MCF 10A (cell line): ENCODE measurements around the gene RAB6B. TPM values are rescaled to one million over a fixed set of nuclear protein-coding genes. Genes with fewer than 3 reads are reported as not detected.

Experiments
- BruUV-seq: library from RNA; stranded (reverse); fragments of 400-500 nt; replicated peaks from 2 replicates; lab custom pipeline; 2021; lab: Mats Ljungman, UMichigan
- CTCF ChIA-PET: fragments of 300-600 bp; sonication (Branson Sonifier 250); formaldehyde crosslinking; extraction: SDS; loops from one replicate; lab custom pipeline; 2021; ENCODE audit warnings: antibody characterized with exemption, inconsistent platforms; lab: Yijun Ruan, JAX
- POLR2A ChIA-PET: fragments of 300-600, 350-650 bp; sonication (Branson Sonifier 250); formaldehyde crosslinking; extraction: SDS; loops from one replicate; lab custom pipeline; 2020; ENCODE audit warnings: antibody characterized with exemption, inconsistent platforms; lab: Yijun Ruan, JAX
- DNase-seq: peaks from one replicate; pipeline ENCODE4 v3.0.0-alpha.2; 2018; ENCODE audit not compliant: unreplicated experiment
- H3K27ac Mint-ChIP-seq: one replicate; pipeline ENCODE4 v1.8.0; 2022; ENCODE audit warnings: mild to moderate bottlenecking, low read depth, mixed read lengths; ENCODE audit not compliant: unreplicated experiment
- H3K27me3 Mint-ChIP-seq: one replicate; pipeline ENCODE4 v1.8.0; 2022; ENCODE audit warnings: mixed read lengths; ENCODE audit not compliant: insufficient read depth, unreplicated experiment
- H3K36me3 Mint-ChIP-seq: one replicate; pipeline ENCODE4 v1.8.0; 2022; ENCODE audit warnings: mild to moderate bottlenecking, moderate library complexity, mixed read lengths; ENCODE audit not compliant: insufficient read depth, unreplicated experiment
- H3K4me1 Mint-ChIP-seq: one replicate; pipeline ENCODE4 v1.8.0; 2022; ENCODE audit warnings: mixed read lengths; ENCODE audit not compliant: insufficient read depth, unreplicated experiment
- H3K4me3 Mint-ChIP-seq: one replicate; pipeline ENCODE4 v1.8.0; 2022; ENCODE audit warnings: mild to moderate bottlenecking, moderate library complexity, mixed read lengths; ENCODE audit not compliant: unreplicated experiment
- H3K9me3 Mint-ChIP-seq: one replicate; pipeline ENCODE4 v1.8.0; 2022; ENCODE audit warnings: mixed read lengths; ENCODE audit not compliant: unreplicated experiment
- CTCF ChIP-seq: fragments of 200-600 bp; IDR thresholded peaks from one replicate; pipeline ENCODE4 v1.8.0; 2022; ENCODE audit warnings: antibody characterized with exemption, mild to moderate bottlenecking; ENCODE audit not compliant: unreplicated experiment
- intact Hi-C: fragments of 100-400 bp; cut with micrococcal nuclease; formaldehyde crosslinking; loops from 2 replicates; pipeline ENCODE4 v1.14.1; 2022
- total RNA-seq: library from RNA; stranded (reverse); gene quantifications from 2 replicates; pipeline ENCODE4 v1.2.3, GENCODE V29; 2022

RAB6B gene
- total RNA-seq, 1 experiment from 2014 or later: 1.1 TPM

- no peak for TF ChIP-seq CTCF
- POLR2A ChIA-PET: no interaction called here
- no peak overlapping the region for H3K4me3 Mint-ChIP-seq
- DNase-seq: no peak
- intact Hi-C loops: no loop called here
- no TSS peak for BruUV-seq
- no peak overlapping the region for H3K27ac Mint-ChIP-seq
- no peaks in the 10 kb centered on the region for H3K4me1 Mint-ChIP-seq
- H3K27me3 Mint-ChIP-seq: no peaks in the 10 kb centered on the region
- CTCF ChIA-PET: interaction anchor here (0.6 to 0.7 kb wide), 2 partner anchors 25 to 363 kb away, joined by 3 to 5 read pairs; no protein-coding TSS in a partner anchor
- no peaks in the 10 kb centered on the region for H3K36me3 Mint-ChIP-seq
- H3K9me3 Mint-ChIP-seq: no peaks in the 10 kb centered on the region
These were observed 65.6 kb downstream of the RAB6B start for GRCh38 chr3:133830071-133830470.

- no peaks in the 10 kb centered on the region for H3K4me1 Mint-ChIP-seq
- ChIA-PET POLR2A (interaction anchor here (0.7 kb wide), 1 partner anchor 70 kb away, joined by 3 read pairs; no protein-coding TSS in a partner anchor), CTCF (interaction anchor here (0.7 kb wide), 1 partner anchor 166 kb away, joined by 3 read pairs; no protein-coding TSS in a partner anchor)
- no TSS peak for BruUV-seq
- intact Hi-C loops: no loop called here
- H3K9me3 Mint-ChIP-seq: no peaks in the 10 kb centered on the region
- H3K36me3 Mint-ChIP-seq: no peaks in the 10 kb centered on the region
- TF ChIP-seq CTCF: no peak
- H3K27me3 Mint-ChIP-seq: no peaks in the 10 kb centered on the region
- H3K27ac Mint-ChIP-seq: no peak overlapping the region
- no peak overlapping the region for H3K4me3 Mint-ChIP-seq
- no peak for DNase-seq
These were observed 66.4 kb downstream of the RAB6B start for GRCh38 chr3:133829310-133829707.

- ChIA-PET CTCF (interaction anchor here (0.7 kb wide), 1 partner anchor 165 kb away, joined by 3 read pairs; no protein-coding TSS in a partner anchor), POLR2A (interaction anchor here (0.7 kb wide), 1 partner anchor 69 kb away, joined by 3 read pairs; no protein-coding TSS in a partner anchor)
- Mint-ChIP-seq H3K27me3 (no peaks in the 10 kb centered on the region), H3K4me3 (no peak overlapping the region), H3K9me3 (no peaks in the 10 kb centered on the region), H3K36me3 (no peaks in the 10 kb centered on the region), H3K27ac (no peak overlapping the region), H3K4me1 (no peaks in the 10 kb centered on the region)
- TF ChIP-seq CTCF: no peak
- intact Hi-C loops: no loop called here
- no TSS peak for BruUV-seq
- DNase-seq: no peak
These were observed 66.9 kb downstream of the RAB6B start for GRCh38 chr3:133828576-133829309.

- H3K27me3 Mint-ChIP-seq: no peaks in the 10 kb centered on the region
- no TSS peak for BruUV-seq
- no peak overlapping the region for H3K4me3 Mint-ChIP-seq
- H3K36me3 Mint-ChIP-seq: no peaks in the 10 kb centered on the region
- POLR2A ChIA-PET: interaction anchor here (0.5 kb wide), 1 partner anchor 28 kb away, joined by 3 read pairs; no protein-coding TSS in a partner anchor
- no peak overlapping the region for H3K27ac Mint-ChIP-seq
- CTCF ChIA-PET: interaction anchor here (0.7 to 0.9 kb wide), 2 partner anchors 9 to 22 kb away, joined by 3 to 4 read pairs; no protein-coding TSS in a partner anchor
- H3K4me1 Mint-ChIP-seq: no peaks in the 10 kb centered on the region
- no peaks in the 10 kb centered on the region for H3K9me3 Mint-ChIP-seq
- TF ChIP-seq CTCF: no peak
- intact Hi-C loops: no loop called here
- no peak for DNase-seq
These were observed 68.0 kb downstream of the RAB6B start for GRCh38 chr3:133827684-133828083.
